GM18870 (cell line): Measurements from ENCODE around the gene RAP1GAP.

Source experiments
- ATAC-seq: cut with Tn5 transposase; IDR thresholded peaks from one replicate; pipeline ENCODE4 v1.9.1; 2021; ENCODE audit warnings: moderate library complexity; ENCODE audit not compliant: unreplicated experiment

RAP1GAP gene

DNA sequence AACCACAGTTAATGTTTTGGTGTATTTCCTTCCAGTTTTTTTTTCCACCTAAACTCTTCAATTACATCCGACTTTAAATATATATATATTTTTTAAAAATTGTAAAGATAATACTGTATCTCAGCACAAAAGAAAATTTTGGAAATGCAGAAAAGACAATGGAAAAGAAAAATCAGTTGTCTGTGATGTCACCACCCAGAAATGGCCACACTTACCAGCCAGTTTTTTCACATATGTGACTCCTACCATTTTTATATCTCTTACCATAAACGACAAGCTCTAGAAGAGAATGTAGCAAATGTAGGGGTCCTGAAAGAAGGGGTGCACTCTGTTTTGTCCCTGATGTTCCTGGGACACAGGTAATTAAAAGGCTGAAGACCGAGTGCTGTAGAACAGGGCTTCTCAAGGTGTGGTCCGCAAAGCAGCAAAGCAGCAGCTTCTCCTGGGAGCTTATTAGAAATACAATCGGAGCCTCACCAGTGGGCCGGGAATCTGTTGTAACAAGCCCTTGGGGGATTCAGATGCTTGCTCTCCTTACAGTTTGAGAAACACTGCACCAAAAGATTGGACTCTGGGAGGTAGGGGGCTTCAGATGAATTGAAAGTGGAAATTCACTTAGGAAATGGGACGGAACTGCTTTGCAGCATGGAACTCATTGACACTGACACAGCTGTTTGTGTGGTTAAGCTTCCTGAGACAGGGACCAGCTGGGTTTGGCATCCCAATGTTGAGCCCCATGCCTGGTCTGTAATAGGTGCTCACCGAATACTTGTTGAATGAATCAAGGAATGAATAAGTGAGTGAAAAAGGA is 115.8 kb downstream of the RAP1GAP start:
- ATAC-seq: no peak

DNA sequence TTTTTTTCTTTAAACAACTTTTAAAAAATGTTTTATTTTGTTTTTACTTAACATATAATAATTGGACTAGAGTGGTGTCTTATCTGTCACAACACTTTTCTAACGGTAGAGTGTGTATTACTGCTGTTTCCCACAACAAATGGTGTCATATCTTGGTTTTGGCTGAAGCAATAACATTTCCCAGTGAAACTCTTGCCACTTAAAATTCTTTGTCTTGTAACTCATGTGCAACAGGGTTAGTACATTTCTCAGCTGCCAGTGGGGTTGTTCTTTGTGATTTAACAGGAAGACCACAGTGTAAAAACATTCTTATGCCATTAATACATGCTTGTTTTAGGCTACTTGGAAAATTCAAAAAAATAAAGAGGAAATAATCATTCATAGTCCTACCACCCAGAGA is 116.4 kb downstream of the RAP1GAP start:
- ATAC-seq: no peak

DNA sequence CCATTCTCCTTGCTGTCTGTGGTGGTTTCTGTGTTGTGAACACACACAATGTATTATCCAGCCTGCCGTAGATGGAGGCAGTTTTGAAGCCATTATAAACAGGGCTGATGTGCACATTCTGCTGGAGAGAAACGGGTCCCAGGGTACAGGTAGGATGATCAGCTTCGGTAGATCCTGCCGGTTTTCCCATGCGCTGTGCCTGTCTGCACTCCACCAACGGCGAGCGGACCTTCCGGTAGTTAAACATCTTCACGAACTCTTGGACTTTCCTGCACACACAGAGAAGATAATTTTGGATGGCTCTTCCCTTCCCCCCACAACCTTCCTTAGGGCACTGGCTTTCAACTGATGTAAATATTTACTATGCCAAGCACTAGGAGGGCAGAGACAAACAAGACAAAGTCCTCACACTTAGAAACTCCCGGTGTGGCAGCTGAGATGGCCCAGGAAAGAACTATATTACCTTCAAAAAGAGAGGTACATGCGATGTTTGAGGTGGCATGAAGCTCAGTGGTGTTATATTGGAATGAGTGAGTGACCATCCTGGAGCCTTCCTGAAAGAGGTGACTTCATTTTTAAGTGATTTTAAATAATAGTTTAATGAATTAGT is 118.2 kb downstream of the RAP1GAP start:
- ATAC-seq: no peak

DNA sequence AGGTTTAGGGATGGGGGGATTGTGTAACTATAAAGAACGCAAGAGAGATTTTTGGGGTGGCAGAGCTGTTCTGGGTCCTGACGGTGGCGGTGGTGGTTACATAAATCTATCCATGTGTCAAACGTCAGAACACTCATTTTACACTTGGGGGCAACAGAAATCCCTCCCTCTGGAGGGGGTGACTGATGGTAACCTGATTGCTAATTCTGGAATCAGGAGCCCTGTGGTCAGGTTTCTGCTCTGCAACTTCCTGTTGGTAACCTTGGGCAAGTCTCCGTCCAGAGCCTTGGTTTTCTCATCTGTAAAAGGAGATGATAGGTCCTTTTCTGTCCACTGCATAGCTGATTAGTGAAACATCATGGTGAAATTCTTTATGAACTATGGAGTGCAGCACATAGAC is 119.1 kb downstream of the RAP1GAP start:
- ATAC-seq: no peak

DNA sequence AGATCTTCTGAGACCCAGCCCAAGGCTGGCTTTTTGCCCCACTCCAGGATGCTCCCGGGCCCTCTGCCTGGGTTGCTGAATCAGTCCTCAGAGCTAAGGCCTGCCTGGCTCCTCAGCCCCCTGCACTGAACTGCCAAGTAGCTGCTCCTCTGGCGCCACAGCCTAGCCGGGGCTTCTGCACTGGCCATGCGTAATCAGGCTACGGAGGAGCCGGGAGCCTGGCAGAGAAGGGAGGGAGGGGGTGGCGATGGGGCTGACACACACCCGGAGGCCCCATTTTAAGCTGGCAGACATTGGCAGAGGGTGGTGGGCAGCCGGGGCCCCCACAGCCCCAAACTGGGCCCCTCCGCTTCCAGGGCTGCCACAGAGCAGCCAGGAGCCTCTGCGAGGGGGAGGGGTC is 121.3 kb downstream of the RAP1GAP start:
- ATAC-seq: no peak
